Smooth muscle cell (in vitro differentiated cells): ENCODE results near the gene RUFY4. TPM values are rescaled to one million over a fixed set of nuclear protein-coding genes. Genes with fewer than 3 reads are reported as not detected.

Experiments
- DNase-seq: peaks from one replicate; lab custom pipeline; 2025; ENCODE audit not compliant: unreplicated experiment; lab: John Stamatoyannopoulos, UW
- H2AFZ ChIP-seq: fragments of 200-600 bp; sonication (generic); 2 replicates; pipeline ENCODE4 v1.6.0; 2016; ENCODE audit warnings: antibody characterized with exemption, low read depth, mild to moderate bottlenecking
- H3F3A ChIP-seq: fragments of 200-600 bp; sonication (generic); 2 replicates; pipeline ENCODE4 v1.6.0; 2017; ENCODE audit warnings: antibody characterized with exemption, low read depth
- H3K27ac ChIP-seq: fragments of 200-600 bp; sonication (generic); 2 replicates; pipeline ENCODE4 v1.5.1; 2016; ENCODE audit warnings: low read depth, mild to moderate bottlenecking
- H3K27me3 ChIP-seq: fragments of 200-600 bp; sonication (generic); 2 replicates; pipeline ENCODE4 v1.6.1; 2016; ENCODE audit warnings: low read depth, mild to moderate bottlenecking
- H3K36me3 ChIP-seq: fragments of 200-600 bp; sonication (generic); 2 replicates; pipeline ENCODE4 v1.5.1; 2016; ENCODE audit warnings: low read depth
- H3K4me1 ChIP-seq: fragments of 200-600 bp; sonication (generic); 2 replicates; pipeline ENCODE4 v1.5.1; 2016; ENCODE audit warnings: low read depth
- H3K4me2 ChIP-seq: fragments of 200-600 bp; sonication (generic); 2 replicates; pipeline ENCODE4 v1.6.0; 2016; ENCODE audit warnings: mild to moderate bottlenecking
- H3K4me3 ChIP-seq: fragments of 200-600 bp; sonication (generic); 2 replicates; pipeline ENCODE4 v1.5.1; 2016; ENCODE audit warnings: mild to moderate bottlenecking
- H3K79me2 ChIP-seq: fragments of 200-600 bp; sonication (generic); 2 replicates; pipeline ENCODE4 v1.6.0; 2016; ENCODE audit warnings: low read depth, mild to moderate bottlenecking
- H3K9ac ChIP-seq: fragments of 200-600 bp; sonication (generic); 2 replicates; pipeline ENCODE4 v1.6.0; 2016; ENCODE audit warnings: low read depth
- H3K9me3 ChIP-seq: fragments of 200-600 bp; sonication (generic); replicated peaks from 2 replicates; pipeline ENCODE4 v1.5.1; 2016; ENCODE audit warnings: low read depth
- H4K20me1 ChIP-seq: fragments of 200-600 bp; sonication (generic); 2 replicates; pipeline ENCODE4 v1.6.0; 2016; ENCODE audit warnings: low read depth
- CTCF ChIP-seq: fragments of 200-600 bp; sonication (generic); IDR thresholded peaks from 2 replicates; pipeline ENCODE4 v1.5.1; 2017; ENCODE audit warnings: borderline replicate concordance, mild to moderate bottlenecking, antibody characterized with exemption; ENCODE audit not compliant: insufficient read depth, poor library complexity, severe bottlenecking
- WGBS: methylation state at CpG from one replicate; pipeline ENCODE4 v1.1.7; 2016; ENCODE audit warnings: low lambda C conversion rate; 5-methylcytosine and 5-hydroxymethylcytosine counted together
- polyA plus RNA-seq: library from polyadenylated mRNA; unstranded; fragments of >200 nt; fragmentation: Nextera tagmentation; extraction: Ambion mirVana; gene quantifications from 2 replicates; pipeline ENCODE4 v1.2.1, GENCODE V29; 2016
- total RNA-seq: library from RNA; depleted of rRNA; stranded (reverse); fragments of >200 nt; gene quantifications from 2 replicates; pipeline ENCODE4 v1.2.3, GENCODE V29; 2014

Gene RUFY4
- total and polyA plus RNA-seq, 2 experiments from 2014 or later = 0.10 TPM; not detected in 1

- no peaks in the 10 kb centered on the region for H3F3A ChIP-seq
- DNase-seq = no peak
- no peak overlapping the region for H3K4me3 ChIP-seq
- no peak overlapping the region for H3K9ac ChIP-seq
- no peaks in the 10 kb centered on the region for H3K9me3 ChIP-seq
- 96% methylated on average over 6 of the region's 6 CpGs for WGBS
- no peak for TF ChIP-seq CTCF
- H3K79me2 ChIP-seq = no peaks in the 10 kb centered on the region
- no peak overlapping the region for H2AFZ ChIP-seq
- no peaks in the 10 kb centered on the region for H4K20me1 ChIP-seq
- no peak overlapping the region for H3K27ac ChIP-seq
- no peaks in the 10 kb centered on the region for H3K27me3 ChIP-seq
- H3K36me3 ChIP-seq = no peaks in the 10 kb centered on the region
- H3K4me2 ChIP-seq = no peak overlapping the region
- peaks cover 21% of the 10 kb centered on the region for H3K4me1 ChIP-seq
Measured at GRCh38 chr2:218020966-218021535, 48.0 kb upstream of the RUFY4 start.

GRCh38 chr2:218021536-218022071 is 47.4 kb upstream of the RUFY4 start:
- Histone ChIP-seq H3K36me3 (no peaks in the 10 kb centered on the region), H3K4me3 (no peak overlapping the region), H3K4me1 (peaks cover 17% of the 10 kb centered on the region), H4K20me1 (no peaks in the 10 kb centered on the region), H3K9ac (no peak overlapping the region), H3K9me3 (no peaks in the 10 kb centered on the region), H2AFZ (no peak overlapping the region), H3K4me2 (no peak overlapping the region), H3F3A (no peaks in the 10 kb centered on the region), H3K27ac (no peak overlapping the region), H3K79me2 (no peaks in the 10 kb centered on the region), H3K27me3 (no peaks in the 10 kb centered on the region)
- no peak for TF ChIP-seq CTCF
- no peak for DNase-seq
- 90% methylated on average over 12 of the region's 12 CpGs for WGBS

- Histone ChIP-seq H3K9me3 (no peaks in the 10 kb centered on the region), H3K4me3 (no peak overlapping the region), H3F3A (no peaks in the 10 kb centered on the region), H3K27me3 (no peaks in the 10 kb centered on the region), H4K20me1 (no peaks in the 10 kb centered on the region), H3K4me1 (peaks cover 17% of the 10 kb centered on the region), H2AFZ (no peak overlapping the region), H3K79me2 (no peaks in the 10 kb centered on the region), H3K36me3 (no peaks in the 10 kb centered on the region), H3K4me2 (no peak overlapping the region), H3K9ac (no peak overlapping the region), H3K27ac (no peak overlapping the region)
- TF ChIP-seq CTCF = no peak
- 95% methylated on average over 9 of the region's 10 CpGs for WGBS
- no peak for DNase-seq
Measured at GRCh38 chr2:218022131-218022850, 46.8 kb upstream of the RUFY4 start.
